ENCODE results near the gene MAPK4. TPM values are rescaled to one million over a fixed set of nuclear protein-coding genes. Genes with fewer than 3 reads are reported as not detected.
A peak's percentile ranks its signal among the peaks of the same experiment; 100 is the strongest.
"Not testable (repeated sequence)": the region's sequence is repeated elsewhere in the genome, so short reads cannot be mapped to it uniquely, and the experiment has no call there.

The MAPK4 gene
- total RNA-seq, 1 experiment from 2014 or later = not detected

- Histone ChIP-seq H3K9me3 (replicated peaks) (no peaks in the 10 kb centered on the region), H3K4me3 (no peak overlapping the region), H3K36me3 (no peaks in the 10 kb centered on the region), H3K27ac (no peak overlapping the region), H3K27me3 (replicated peaks) (peaks cover 54% of the 10 kb centered on the region), H3K4me1 (replicated peaks) (peaks cover 8% of the 10 kb centered on the region; the same call in 1 of the 2 replicates)
- DNase-seq (ENCODE audit: low read depth in 1 of 2, low spot score in 2 of 2) = peak in 1 of 2 experiments; percentile 5
These were observed 1.1 kb downstream of the MAPK4 start for GRCh38 chr18:50560681-50561629.

DNA sequence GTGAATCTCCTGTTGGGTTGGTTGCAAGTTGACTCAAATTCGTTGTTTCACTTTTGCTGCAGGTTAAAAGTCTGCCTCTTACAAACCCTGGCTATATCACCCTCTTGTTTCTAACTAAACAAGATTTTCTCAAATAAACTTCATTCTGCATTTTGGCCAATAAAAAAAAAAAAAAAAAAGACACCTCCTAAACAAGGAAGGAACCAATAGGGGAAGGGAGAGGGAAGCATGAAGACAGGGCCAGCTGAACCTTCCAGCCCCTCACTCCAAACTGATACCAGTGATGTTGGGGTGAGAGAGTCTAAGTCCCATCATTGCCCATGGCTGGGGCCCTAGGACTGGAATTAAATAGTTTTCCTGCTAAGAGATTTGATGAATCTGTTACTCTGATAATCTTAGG lies 2.4 kb downstream of the MAPK4 start:
- H3K27me3 ChIP-seq (replicated peaks) = peaks cover 48% of the 10 kb centered on the region
- H3K9me3 ChIP-seq (replicated peaks); DNase-seq (ENCODE audit: low read depth in 1 of 2, low spot score in 2 of 2); H3K4me1 ChIP-seq (replicated peaks); H3K36me3 ChIP-seq; H3K27ac ChIP-seq; H3K4me3 ChIP-seq: not testable (repeated sequence)

DNA sequence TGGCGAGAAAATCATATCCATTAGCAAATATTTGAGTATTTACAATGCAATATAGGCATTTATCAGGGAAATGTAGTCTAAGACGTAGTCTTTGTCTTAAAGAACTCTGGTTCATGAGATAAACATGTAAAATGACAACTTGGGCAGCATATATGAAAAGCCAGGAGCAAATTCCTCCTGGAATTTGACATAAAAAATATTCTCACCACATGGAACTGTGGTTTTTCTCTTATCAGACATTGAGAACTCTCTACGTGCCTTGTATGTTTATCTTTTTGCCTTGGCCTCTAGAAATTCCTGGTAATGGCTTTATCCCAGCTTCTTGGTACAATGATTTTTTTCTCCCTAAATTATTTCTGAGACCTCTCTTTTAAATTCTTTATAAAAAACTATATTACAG lies 2.8 kb downstream of the MAPK4 start:
- peaks cover 47% of the 10 kb centered on the region for H3K27me3 ChIP-seq (replicated peaks)
- peaks cover 8% of the 10 kb centered on the region; the same call in 1 of the 2 replicates for H3K4me1 ChIP-seq (replicated peaks)
- no peak overlapping the region for H3K4me3 ChIP-seq
- H3K27ac ChIP-seq = no peak overlapping the region
- no peak for DNase-seq (ENCODE audit: low read depth in 1 of 2, low spot score in 2 of 2)
- H3K9me3 ChIP-seq (replicated peaks) = no peaks in the 10 kb centered on the region
- no peaks in the 10 kb centered on the region for H3K36me3 ChIP-seq

GRCh38 chr18:50563376-50563775 lies 3.5 kb downstream of the MAPK4 start:
- H3K27me3 ChIP-seq (replicated peaks) = peaks cover 47% of the 10 kb centered on the region
- no peaks in the 10 kb centered on the region for H3K9me3 ChIP-seq (replicated peaks)
- no peak for DNase-seq (ENCODE audit: low read depth in 1 of 2, low spot score in 2 of 2)
- no peak overlapping the region for H3K4me3 ChIP-seq
- no peaks in the 10 kb centered on the region for H3K36me3 ChIP-seq
- no peak overlapping the region for H3K27ac ChIP-seq
- H3K4me1 ChIP-seq (replicated peaks) = peaks cover 8% of the 10 kb centered on the region; the same call in 1 of the 2 replicates

GRCh38 chr18:50569930-50570329 lies 10.0 kb downstream of the MAPK4 start:
- no peak overlapping the region for H3K4me3 ChIP-seq
- H3K4me1 ChIP-seq (replicated peaks) = no peaks in the 10 kb centered on the region
- peaks cover 10% of the 10 kb centered on the region; the same call in 1 of the 2 replicates for H3K27me3 ChIP-seq (replicated peaks)
- DNase-seq (ENCODE audit: low read depth in 1 of 2, low spot score in 2 of 2) = no peak
- H3K9me3 ChIP-seq (replicated peaks) = no peaks in the 10 kb centered on the region
- no peaks in the 10 kb centered on the region for H3K36me3 ChIP-seq
- H3K27ac ChIP-seq = no peak overlapping the region

- no peak for DNase-seq (ENCODE audit: low read depth in 1 of 2, low spot score in 2 of 2)
- Histone ChIP-seq H3K27me3 (replicated peaks) (peaks cover 6% of the 10 kb centered on the region; the same call in 1 of the 2 replicates), H3K9me3 (replicated peaks) (no peaks in the 10 kb centered on the region), H3K4me1 (replicated peaks) (no peaks in the 10 kb centered on the region), H3K36me3 (no peaks in the 10 kb centered on the region), H3K27ac (no peak overlapping the region), H3K4me3 (no peak overlapping the region)
These were observed 11.7 kb downstream of the MAPK4 start for GRCh38 chr18:50571606-50572005.

DNA sequence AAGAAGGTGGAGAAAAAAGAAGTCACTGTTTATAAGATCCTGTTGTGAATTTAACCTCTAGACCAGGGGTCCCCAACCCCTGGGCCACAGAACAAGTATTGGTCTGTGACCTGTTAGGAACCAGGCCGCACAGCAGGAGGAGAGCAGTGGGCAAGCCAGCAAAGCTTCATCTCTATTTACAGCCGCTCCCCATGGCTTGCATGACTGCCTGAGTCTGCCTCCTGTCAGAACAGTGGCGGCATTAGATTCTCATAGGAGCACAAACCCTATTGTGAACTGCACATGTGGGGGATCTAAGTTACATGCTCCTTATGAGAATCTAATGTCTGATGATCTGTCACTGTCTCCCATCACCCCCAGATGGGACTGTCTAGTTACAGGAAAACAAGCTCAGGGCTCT lies 13.3 kb downstream of the MAPK4 start:
- H3K4me1 ChIP-seq (replicated peaks); H3K27me3 ChIP-seq (replicated peaks); DNase-seq (ENCODE audit: low read depth in 1 of 2, low spot score in 2 of 2): not testable (repeated sequence)

DNA sequence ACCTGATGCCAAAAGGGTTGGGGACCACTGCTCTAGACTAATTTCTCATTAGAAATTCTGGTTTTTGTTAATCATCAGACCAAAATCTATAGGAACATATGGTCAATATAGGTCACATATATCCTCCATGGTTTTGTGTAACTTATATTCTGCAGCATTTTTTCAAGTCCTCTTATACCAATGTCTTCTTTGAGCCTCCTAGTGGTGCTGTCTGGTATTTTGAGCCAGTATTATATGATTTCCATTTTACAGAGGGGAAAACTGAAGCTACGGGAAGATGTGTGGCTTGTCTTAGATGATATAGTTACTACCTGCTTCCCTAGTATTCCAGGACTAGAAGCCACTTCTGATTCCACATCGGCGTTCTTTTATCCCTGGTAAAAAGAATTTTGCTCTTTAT lies 13.8 kb downstream of the MAPK4 start:
- no peak overlapping the region for H3K27ac ChIP-seq
- H3K9me3 ChIP-seq (replicated peaks) = no peaks in the 10 kb centered on the region
- no peak for DNase-seq (ENCODE audit: low read depth in 1 of 2, low spot score in 2 of 2)
- no peak overlapping the region for H3K4me3 ChIP-seq
- no peaks in the 10 kb centered on the region for H3K36me3 ChIP-seq
- peaks cover 6% of the 10 kb centered on the region; the same call in 1 of the 2 replicates for H3K27me3 ChIP-seq (replicated peaks)
- H3K4me1 ChIP-seq (replicated peaks) = no peaks in the 10 kb centered on the region

More for the DNA sequence above, 13.3 kb downstream of the MAPK4 start:
- H3K36me3 ChIP-seq; H3K27ac ChIP-seq; H3K9me3 ChIP-seq (replicated peaks); H3K4me3 ChIP-seq: not testable (repeated sequence)

DNA sequence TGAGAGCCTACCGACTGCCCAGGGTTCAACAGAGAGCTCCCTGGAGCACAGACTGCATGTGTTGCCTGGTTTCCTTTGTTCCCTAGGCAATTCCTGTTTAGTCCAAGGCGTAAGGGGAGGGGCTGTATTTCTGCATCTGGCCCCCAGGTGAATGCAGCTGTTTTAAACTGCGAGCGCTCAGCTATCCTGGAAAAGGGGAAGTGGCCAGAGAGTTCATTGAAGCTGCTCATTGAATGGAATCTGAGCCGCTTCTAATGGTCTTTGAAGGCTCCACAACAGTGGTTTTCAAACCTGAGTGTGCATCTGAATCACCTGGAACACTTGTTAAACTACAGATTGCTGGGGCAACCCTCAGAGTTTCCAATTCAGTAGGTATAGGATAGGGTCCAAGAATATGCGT lies 18.1 kb downstream of the MAPK4 start:
- no peaks in the 10 kb centered on the region for H3K4me1 ChIP-seq (replicated peaks)
- H3K27me3 ChIP-seq (replicated peaks) = peaks cover 6% of the 10 kb centered on the region; the same call in 1 of the 2 replicates
- no peaks in the 10 kb centered on the region for H3K36me3 ChIP-seq
- no peaks in the 10 kb centered on the region for H3K9me3 ChIP-seq (replicated peaks)
- H3K27ac ChIP-seq = no peak overlapping the region
- no peak overlapping the region for H3K4me3 ChIP-seq
- DNase-seq (ENCODE audit: low read depth in 1 of 2, low spot score in 2 of 2) = no peak

GRCh38 chr18:50578651-50579050 lies 18.8 kb downstream of the MAPK4 start:
- H3K4me1 ChIP-seq (replicated peaks) = no peaks in the 10 kb centered on the region
- DNase-seq (ENCODE audit: low read depth in 1 of 2, low spot score in 2 of 2) = no peak
- no peaks in the 10 kb centered on the region for H3K9me3 ChIP-seq (replicated peaks)
- H3K27ac ChIP-seq = no peak overlapping the region
- no peaks in the 10 kb centered on the region for H3K36me3 ChIP-seq
- H3K27me3 ChIP-seq (replicated peaks) = peaks cover 6% of the 10 kb centered on the region; the same call in 1 of the 2 replicates
- H3K4me3 ChIP-seq = no peak overlapping the region

- no peaks in the 10 kb centered on the region for H3K36me3 ChIP-seq
- H3K4me3 ChIP-seq = no peak overlapping the region
- H3K27ac ChIP-seq = no peak overlapping the region
- H3K27me3 ChIP-seq (replicated peaks) = peaks cover 5% of the 10 kb centered on the region; the same call in 1 of the 2 replicates
- no peaks in the 10 kb centered on the region for H3K4me1 ChIP-seq (replicated peaks)
- H3K9me3 ChIP-seq (replicated peaks) = no peaks in the 10 kb centered on the region
- no peak for DNase-seq (ENCODE audit: low read depth in 1 of 2, low spot score in 2 of 2)
These were observed 19.3 kb downstream of the MAPK4 start for GRCh38 chr18:50579061-50579774.

- H3K27me3 ChIP-seq (replicated peaks) = no peaks in the 10 kb centered on the region
- H3K36me3 ChIP-seq = no peaks in the 10 kb centered on the region
- H3K9me3 ChIP-seq (replicated peaks) = 0 out of 2 replicates have a peak, but pooled peaks cover 2% of the 10 kb centered on the region
- H3K4me1 ChIP-seq (replicated peaks) = no peaks in the 10 kb centered on the region
- no peak overlapping the region for H3K4me3 ChIP-seq
- no peak for DNase-seq (ENCODE audit: low read depth in 1 of 2, low spot score in 2 of 2)
- H3K27ac ChIP-seq = no peak overlapping the region
These were observed 21.6 kb downstream of the MAPK4 start for GRCh38 chr18:50581517-50581916.

GRCh38 chr18:50582500-50582899 lies 22.6 kb downstream of the MAPK4 start:
- no peak for DNase-seq (ENCODE audit: low read depth in 1 of 2, low spot score in 2 of 2)
- Histone ChIP-seq H3K4me3 (no peak overlapping the region), H3K27ac (no peak overlapping the region), H3K9me3 (replicated peaks) (0 out of 2 replicates have a peak, but pooled peaks cover 2% of the 10 kb centered on the region), H3K36me3 (no peaks in the 10 kb centered on the region), H3K4me1 (replicated peaks) (no peaks in the 10 kb centered on the region), H3K27me3 (replicated peaks) (no peaks in the 10 kb centered on the region)

GRCh38 chr18:50586710-50587109 lies 26.8 kb downstream of the MAPK4 start:
- Histone ChIP-seq H3K4me1 (replicated peaks) (no peaks in the 10 kb centered on the region), H3K9me3 (replicated peaks) (0 out of 2 replicates have a peak, but pooled peaks cover 2% of the 10 kb centered on the region), H3K27me3 (replicated peaks) (0 out of 2 replicates have a peak, but pooled peaks cover 5% of the 10 kb centered on the region), H3K4me3 (no peak overlapping the region), H3K36me3 (no peaks in the 10 kb centered on the region), H3K27ac (no peak overlapping the region)
- no peak for DNase-seq (ENCODE audit: low read depth in 1 of 2, low spot score in 2 of 2)

All from SJSA1 (cell line).